SK-N-SH (cell line): ENCODE data around the gene CCNL1. TPM values are rescaled to one million over a fixed set of nuclear protein-coding genes. Genes with fewer than 3 reads are reported as not detected.

Experiments
- CTCF ChIA-PET: fragments of 300-600, 350-600 bp; formaldehyde crosslinking; extraction: SDS; loops from one replicate; lab custom pipeline; 2021; lab: Yijun Ruan, JAX
- POLR2A ChIA-PET: fragments of 350-600 bp; sonication (Branson Sonifier 250); formaldehyde crosslinking; extraction: SDS; loops from one replicate; lab custom pipeline; 2020; ENCODE audit warnings: antibody characterized with exemption, inconsistent platforms; lab: Yijun Ruan, JAX
- DNase-seq: peaks from one replicate; pipeline ENCODE4 v3.0.0; 2012
- H2AFZ ChIP-seq: fragments of 200-600 bp; sonication (generic); 2 replicates; pipeline ENCODE4 v1.8.1; 2016; ENCODE audit warnings: antibody characterized with exemption, mild to moderate bottlenecking, low read depth
- H3F3A ChIP-seq: fragments of 200-600 bp; sonication (generic); replicated peaks from 2 replicates; pipeline ENCODE3; 2016; ENCODE audit warnings: antibody characterized with exemption, mild to moderate bottlenecking; ENCODE audit not compliant: insufficient read depth
- H3K27ac ChIP-seq, 2 experiments: fragments of 200-500 bp in 1 of 2; fragments of 200-600 bp in 1 of 2; sonication (Bioruptor generic) in 1 of 2; sonication (generic), shearing (Covaris generic) in 1 of 2; 2 replicates each; pipeline versions ENCODE4 v1.5.1 to v1.6.1; 2014 to 2016; ENCODE audit warnings: low read depth in 2 of 2, inconsistent platforms in 1 of 2, low read length in 1 of 2, mild to moderate bottlenecking in 1 of 2, mixed read lengths in 1 of 2
- H3K27me3 ChIP-seq: fragments of 200-600 bp; sonication (generic), shearing (Covaris generic); 2 replicates; pipeline ENCODE4 v1.6.1; 2016; ENCODE audit warnings: mixed run types; ENCODE audit not compliant: insufficient read depth
- H3K36me3 ChIP-seq, 2 experiments: fragments of 200-500 bp in 1 of 2; fragments of 200-600 bp in 1 of 2; sonication (Bioruptor generic) in 1 of 2; sonication (generic) in 1 of 2; replicated peaks in 1 of 2; 2 replicates each; pipeline versions ENCODE3 to v1.5.1; 2014 to 2016; ENCODE audit warnings: low read length in 1 of 2, mild to moderate bottlenecking in 1 of 2; ENCODE audit not compliant: insufficient read depth in 2 of 2, control insufficient read depth in 1 of 2
- H3K4me1 ChIP-seq, 2 experiments: fragments of 200-500 bp in 1 of 2; fragments of 200-600 bp in 1 of 2; sonication (Bioruptor generic) in 1 of 2; sonication (generic), shearing (Covaris generic) in 1 of 2; 2 replicates each; pipeline versions ENCODE4 v1.5.1 to v1.6.1; 2014 to 2016; ENCODE audit warnings: low read depth in 1 of 2, low read length in 1 of 2, mixed run types in 1 of 2; ENCODE audit not compliant: insufficient read depth in 2 of 2, control insufficient read depth in 1 of 2
- H3K4me2 ChIP-seq: fragments of 200-600 bp; sonication (generic), shearing (Covaris generic); 2 replicates; pipeline ENCODE4 v1.6.1; 2017; ENCODE audit warnings: mixed run types
- H3K4me3 ChIP-seq, 2 experiments: fragments of 200-500 bp in 1 of 2; fragments of 200-600 bp in 1 of 2; sonication (Bioruptor generic) in 1 of 2; sonication (generic), shearing (Covaris generic) in 1 of 2; 2 replicates each; pipeline versions ENCODE4 v1.5.1 to v1.8.1; 2014 to 2016; ENCODE audit warnings: low read depth in 2 of 2, inconsistent platforms in 1 of 2, low read length in 1 of 2, mild to moderate bottlenecking in 1 of 2, mixed read lengths in 1 of 2, moderate library complexity in 1 of 2
- H3K79me2 ChIP-seq: fragments of 200-600 bp; sonication (generic); 2 replicates; pipeline ENCODE4 v1.8.1; 2017; ENCODE audit warnings: mild to moderate bottlenecking; ENCODE audit not compliant: insufficient read depth
- H3K9ac ChIP-seq: fragments of 200-600 bp; sonication (generic); 2 replicates; pipeline ENCODE4 v1.6.1; 2017; ENCODE audit warnings: mixed run types
- H3K9me2 ChIP-seq: fragments of 200-600 bp; sonication (generic); 2 replicates; pipeline ENCODE4 v1.6.1; 2017; ENCODE audit warnings: mixed run types
- H3K9me3 ChIP-seq: fragments of 200-600 bp; sonication (generic); 2 replicates; pipeline ENCODE4 v1.6.1; 2017; ENCODE audit warnings: mixed run types, mild to moderate bottlenecking, moderate library complexity
- H4K20me1 ChIP-seq: fragments of 200-600 bp; sonication (generic); 2 replicates; pipeline ENCODE4 v1.6.1; 2017; ENCODE audit warnings: mild to moderate bottlenecking, mixed run types; ENCODE audit not compliant: insufficient read depth
- ELF1 ChIP-seq: IDR thresholded peaks from 2 replicates; pipeline ENCODE4 v1.4.0; 2012
- FOXJ3 ChIP-seq: sonication (generic); formaldehyde crosslinking; IDR thresholded peaks from 2 replicates; pipeline ENCODE4 v1.5.1; 2020; ENCODE audit warnings: mild to moderate bottlenecking, missing genetic modification reagents
- FOXM1 ChIP-seq: IDR thresholded peaks from 2 replicates; pipeline ENCODE4 v1.4.0; 2012; ENCODE audit warnings: low read depth, mild to moderate bottlenecking
- MEF2A ChIP-seq: IDR thresholded peaks from 2 replicates; pipeline ENCODE4 v1.4.0; 2012; ENCODE audit warnings: low read depth, borderline replicate concordance
- PBX3 ChIP-seq: IDR thresholded peaks from 2 replicates; pipeline ENCODE4; 2012
- RCOR1 ChIP-seq: fragments of 150-350 bp; IDR thresholded peaks from 2 replicates; pipeline ENCODE4 v1.6.1; 2017; ENCODE audit warnings: antibody characterized with exemption, low read length
- REST ChIP-seq: IDR thresholded peaks from 2 replicates; pipeline ENCODE4 v1.6.1; 2012; ENCODE audit warnings: mild to moderate bottlenecking, low read depth, low read length, moderate library complexity
- SMC3 ChIP-seq: IDR thresholded peaks from 2 replicates; pipeline ENCODE4 v1.6.1; 2012; ENCODE audit warnings: low read depth, low read length, improper control_type of control experiment
- USF1 ChIP-seq: IDR thresholded peaks from 2 replicates; pipeline ENCODE4 v1.4.0; 2012; ENCODE audit warnings: low read depth, borderline replicate concordance
- USF2 ChIP-seq: fragments of 150-350 bp; IDR thresholded peaks from 2 replicates; pipeline ENCODE4 v1.6.1; 2017; ENCODE audit warnings: antibody characterized with exemption, low read length, low read depth, borderline replicate concordance
- WGBS: methylation state at CpG from one replicate; pipeline ENCODE4 v1.1.6; 2017; ENCODE audit warnings: low lambda C conversion rate; 5-methylcytosine and 5-hydroxymethylcytosine counted together
- polyA plus RNA-seq, 3 experiments: library from polyadenylated mRNA; depleted of rRNA; stranded (reverse); fragments of >200 nt; gene quantifications; 2 replicates each; pipeline ENCODE4 v1.2.3, GENCODE V29; 2012

Gene CCNL1
- polyA plus RNA-seq, 1 of the 3 experiments (the other 2 are of a cell fraction): 99.8 TPM

- POLR2A ChIA-PET: no interaction called here
- 88% methylated on average over 7 of the region's 7 CpGs for WGBS
- H3K4me2 ChIP-seq: no peak overlapping the region
These were observed 40.5 kb downstream of the CCNL1 start for GRCh38 chr3:157119369-157119951.

More at GRCh38 chr3:157119369-157119951, 40.5 kb downstream of the CCNL1 start:
- H3K27me3 ChIP-seq: no peaks in the 10 kb centered on the region
- H3F3A ChIP-seq: peaks cover 13% of the 10 kb centered on the region
- no peaks in the 10 kb centered on the region for H3K9me3 ChIP-seq
- no peaks in the 10 kb centered on the region for H3K9me2 ChIP-seq
- no peak for DNase-seq
- H2AFZ ChIP-seq: no peak overlapping the region
- TF ChIP-seq FOXM1 (no peak), PBX3 (no peak), FOXJ3 (CRISPR knock-in tag) (no peak), ELF1 (no peak), MEF2A (no peak), USF2 (no peak), SMC3 (no peak), RCOR1 (no peak), USF1 (no peak), REST (no peak)
- H3K4me1 ChIP-seq: peaks cover 0 to 27% of the 10 kb centered on the region in 2 experiments; a peak in 3 of 4 replicates
- H3K9ac ChIP-seq: no peak overlapping the region
- H3K27ac ChIP-seq: no peak overlapping the region
- H3K79me2 ChIP-seq: no peaks in the 10 kb centered on the region
- CTCF ChIA-PET: interaction anchor here (0.7 to 4.5 kb wide), 4 partner anchors 9 to 968 kb away, joined by 3 to 26 read pairs (median 10); no protein-coding TSS in a partner anchor
- no peaks in the 10 kb centered on the region for H4K20me1 ChIP-seq
- no peak overlapping the region for H3K4me3 ChIP-seq
- no peaks in the 10 kb centered on the region for H3K36me3 ChIP-seq
